Activated CD4-positive, alpha-beta memory T cell treated with anti-CD3 and anti-CD28 coated beads for 36 hours (primary cell): Measurements from ENCODE around the gene FEN1. TPM values are rescaled to one million over a fixed set of nuclear protein-coding genes. Genes with fewer than 3 reads are reported as not detected.

Experiments
- CTCF ChIA-PET: fragments of 350-600 bp; sonication (Branson Sonifier 250); formaldehyde crosslinking; loops from one replicate; lab custom pipeline; 2021; ENCODE audit warnings: antibody characterized with exemption, inconsistent platforms; lab: Charles Lee
- POLR2A ChIA-PET: fragments of 350-600 bp; sonication (Branson Sonifier 250); formaldehyde crosslinking; loops from one replicate; lab custom pipeline; 2021; ENCODE audit warnings: antibody characterized with exemption; lab: Charles Lee
- DNase-seq: peaks from one replicate; pipeline ENCODE4 v3.0.0-alpha.2; 2020
- H3K27ac Mint-ChIP-seq: one replicate; pipeline ENCODE4 v1.8.0; 2021; ENCODE audit warnings: mixed read lengths
- H3K27me3 Mint-ChIP-seq: one replicate; pipeline ENCODE4 v1.8.0; 2021; ENCODE audit warnings: mixed read lengths
- H3K36me3 Mint-ChIP-seq: one replicate; pipeline ENCODE4 v1.8.0; 2021; ENCODE audit warnings: mixed read lengths
- H3K4me1 Mint-ChIP-seq: one replicate; pipeline ENCODE4 v1.8.0; 2021; ENCODE audit warnings: low read depth, mixed read lengths
- H3K4me3 Mint-ChIP-seq: one replicate; pipeline ENCODE4 v1.8.0; 2021; ENCODE audit warnings: mild to moderate bottlenecking, mixed read lengths
- H3K9me3 Mint-ChIP-seq: one replicate; pipeline ENCODE4 v1.8.0; 2021; ENCODE audit warnings: mixed read lengths
- intact Hi-C: fragments of 100-400 bp; cut with micrococcal nuclease; formaldehyde crosslinking; loops from one replicate; pipeline ENCODE4 v1.15.1; 2023
- total RNA-seq, 2 experiments: library from RNA; stranded (reverse); gene quantifications; one replicate each; pipeline ENCODE4 v1.2.3, GENCODE V29; 2021

FEN1 gene
- total RNA-seq, 2 experiments from 2014 or later: 108 to 111 TPM

DNA sequence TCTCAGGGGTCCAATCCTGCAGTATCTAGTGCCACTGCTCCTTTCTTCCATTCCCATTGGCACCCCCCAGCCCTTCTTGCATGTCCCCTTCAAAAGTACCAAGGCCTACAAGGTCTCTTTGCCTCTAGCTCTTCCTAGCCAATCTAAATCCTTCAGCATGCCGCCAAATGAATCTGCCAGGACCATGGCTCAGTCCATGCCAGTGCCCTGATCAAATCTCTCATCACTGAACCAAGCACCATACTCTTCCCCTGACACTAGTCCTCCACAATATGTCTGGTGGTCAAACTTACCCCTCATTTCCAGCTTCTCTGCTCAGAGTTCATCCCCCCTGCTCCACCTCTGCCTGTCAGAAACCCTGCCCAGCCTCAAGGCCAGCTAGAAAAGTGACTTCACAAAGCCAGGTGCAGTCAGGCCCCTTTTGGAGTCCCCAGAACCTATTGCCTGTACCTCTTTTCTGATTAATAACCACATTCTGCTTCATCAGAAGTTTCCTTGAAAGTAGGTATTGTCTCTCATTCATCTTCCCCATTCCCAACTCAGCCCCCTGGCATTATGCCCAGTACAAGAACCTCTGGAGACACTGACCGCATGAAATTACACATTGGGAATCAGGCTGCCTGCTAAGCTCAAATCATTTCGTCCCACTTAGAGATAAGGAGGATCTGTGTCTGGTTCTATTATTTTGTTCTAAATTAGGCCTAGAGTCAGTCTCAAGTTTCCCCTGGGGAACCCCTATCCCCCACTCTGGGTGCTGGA is 11.4 kb downstream of the FEN1 start:
- Mint-ChIP-seq H3K4me1 (no peaks in the 10 kb centered on the region), H3K27me3 (no peaks in the 10 kb centered on the region), H3K36me3 (peaks cover 31% of the 10 kb centered on the region), H3K27ac (no peak overlapping the region), H3K4me3 (no peak overlapping the region), H3K9me3 (no peaks in the 10 kb centered on the region)
- DNase-seq: no peak
- intact Hi-C loops: no loop called here
- CTCF ChIA-PET: no interaction called here
- POLR2A ChIA-PET: interaction anchor here (0.9 to 1.5 kb wide), 2 partner anchors 12 to 35 kb away, joined by 3 to 6 read pairs; no protein-coding TSS in a partner anchor

DNA sequence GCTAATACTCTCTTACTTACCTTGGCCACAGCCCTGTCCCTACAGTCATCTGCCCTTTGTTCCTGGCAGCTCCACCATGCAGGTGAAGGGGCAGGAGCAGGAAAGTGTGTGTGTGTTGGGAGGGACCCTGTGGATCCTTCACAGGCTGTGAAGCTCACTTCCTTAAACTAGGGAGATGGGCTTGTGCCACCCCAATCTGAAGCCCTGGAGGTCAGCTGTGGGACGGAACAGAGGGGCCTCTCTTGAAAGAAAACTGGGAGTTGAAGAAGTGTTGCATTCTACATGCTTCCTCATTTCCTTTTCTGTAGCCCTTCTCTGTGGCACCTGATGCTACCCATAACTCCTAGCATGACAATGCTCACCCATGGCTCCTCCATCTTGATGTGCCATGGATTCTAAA is 12.4 kb downstream of the FEN1 start:
- no peak for DNase-seq
- Mint-ChIP-seq H3K27ac (no peak overlapping the region), H3K9me3 (no peaks in the 10 kb centered on the region), H3K4me1 (no peaks in the 10 kb centered on the region), H3K36me3 (peaks cover 31% of the 10 kb centered on the region), H3K4me3 (no peak overlapping the region), H3K27me3 (no peaks in the 10 kb centered on the region)
- POLR2A ChIA-PET: interaction anchor here (0.6 to 1.2 kb wide), 2 partner anchors 8 to 44 kb away, joined by 3 read pairs; no protein-coding TSS in a partner anchor
- intact Hi-C loops: no loop called here
- CTCF ChIA-PET: interaction anchor here (1.4 to 3.2 kb wide), 3 partner anchors 8 to 303 kb away, joined by 3 to 20 read pairs (median 5); no protein-coding TSS in a partner anchor

GRCh38 chr11:61806785-61807184 is 14.1 kb downstream of the FEN1 start:
- ChIA-PET POLR2A (no interaction called here), CTCF (interaction anchor here (0.9 to 3.2 kb wide), 4 partner anchors 10 to 301 kb away, joined by 4 to 20 read pairs (median 4); partner anchors contain the start of gene FADS1)
- Mint-ChIP-seq H3K36me3 (peaks cover 28% of the 10 kb centered on the region), H3K4me1 (no peaks in the 10 kb centered on the region), H3K4me3 (no peak overlapping the region), H3K27ac (no peak overlapping the region), H3K27me3 (no peaks in the 10 kb centered on the region), H3K9me3 (no peaks in the 10 kb centered on the region)
- no peak for DNase-seq
- intact Hi-C loops: no loop called here

GRCh38 chr11:61810671-61811175 is 18.0 kb downstream of the FEN1 start:
- ChIA-PET CTCF (interaction anchor here (9.1 kb wide), 1 partner anchor 13 kb away, joined by 82 read pairs; no protein-coding TSS in a partner anchor), POLR2A (no interaction called here)
- Mint-ChIP-seq H3K36me3 (peaks cover 35% of the 10 kb centered on the region), H3K4me3 (no peak overlapping the region), H3K9me3 (no peaks in the 10 kb centered on the region), H3K27ac (no peak overlapping the region), H3K4me1 (peaks cover 3% of the 10 kb centered on the region), H3K27me3 (peaks cover 9% of the 10 kb centered on the region)
- intact Hi-C loops: no loop called here
- DNase-seq: no peak

- no peak overlapping the region for H3K4me3 Mint-ChIP-seq
- peaks cover 9% of the 10 kb centered on the region for H3K27me3 Mint-ChIP-seq
- peaks cover 5% of the 10 kb centered on the region for H3K4me1 Mint-ChIP-seq
- H3K27ac Mint-ChIP-seq: no peak overlapping the region
- CTCF ChIA-PET: interaction anchor here (9.1 kb wide), 1 partner anchor 14 kb away, joined by 82 read pairs; no protein-coding TSS in a partner anchor
- POLR2A ChIA-PET: interaction anchor here (4.2 kb wide), 1 partner anchor 20 kb away, joined by 26 read pairs; the partner anchor contains the start of genes FEN1 and TMEM258
- DNase-seq: no peak
- H3K9me3 Mint-ChIP-seq: no peaks in the 10 kb centered on the region
- intact Hi-C loops: no loop called here
- peaks cover 38% of the 10 kb centered on the region for H3K36me3 Mint-ChIP-seq
Observed at GRCh38 chr11:61811831-61812230, 19.1 kb downstream of the FEN1 start.

- CTCF ChIA-PET: interaction anchor here (9.1 kb wide), 1 partner anchor 15 kb away, joined by 82 read pairs; no protein-coding TSS in a partner anchor
Observed at GRCh38 chr11:61812736-61813411, 20.2 kb downstream of the FEN1 start.

GRCh38 chr11:61814247-61814957 is 21.7 kb downstream of the FEN1 start:
- CTCF ChIA-PET: interaction anchor here (0.6 to 9.1 kb wide), 8 partner anchors 14 to 294 kb away, joined by 3 to 82 read pairs (median 7); partner anchors contain the start of genes FADS2 and FEN1
- Mint-ChIP-seq H3K27me3 (peaks cover 12% of the 10 kb centered on the region), H3K36me3 (peaks cover 31% of the 10 kb centered on the region), H3K4me1 (peaks cover 10% of the 10 kb centered on the region), H3K9me3 (no peaks in the 10 kb centered on the region), H3K27ac (peak overlapping the region; percentile 62), H3K4me3 (peak overlapping the region; percentile 83)
- intact Hi-C loops: loop anchor here (2.0 kb wide), 1 partner anchor 22 kb away; the partner anchor contains the start of genes FEN1 and TMEM258
- DNase-seq: peak; percentile 41
- POLR2A ChIA-PET: interaction anchor here (0.8 to 4.2 kb wide), 6 partner anchors 13 to 27 kb away, joined by 3 to 26 read pairs (median 4); partner anchors contain the start of genes FADS2, FEN1 and TMEM258

More at GRCh38 chr11:61812736-61813411, 20.2 kb downstream of the FEN1 start:
- Mint-ChIP-seq H3K27me3 (peaks cover 10% of the 10 kb centered on the region), H3K27ac (no peak overlapping the region), H3K36me3 (peaks cover 35% of the 10 kb centered on the region), H3K9me3 (no peaks in the 10 kb centered on the region), H3K4me3 (no peak overlapping the region), H3K4me1 (peaks cover 10% of the 10 kb centered on the region)
- POLR2A ChIA-PET: interaction anchor here (0.6 to 4.2 kb wide), 2 partner anchors 21 to 58 kb away, joined by 3 to 26 read pairs; partner anchors contain the start of genes FEN1 and TMEM258
- no peak for DNase-seq
- intact Hi-C loops: no loop called here

- POLR2A ChIA-PET: interaction anchor here (0.8 to 4.2 kb wide), 10 partner anchors 11 to 152 kb away, joined by 3 to 26 read pairs (median 4); partner anchors contain the start of genes FADS2, FEN1, FTH1 and TMEM258
- peaks cover 25% of the 10 kb centered on the region for H3K36me3 Mint-ChIP-seq
- H3K4me3 Mint-ChIP-seq: peak overlapping the region; percentile 83
- peaks cover 10% of the 10 kb centered on the region for H3K4me1 Mint-ChIP-seq
- CTCF ChIA-PET: interaction anchor here (0.6 to 9.1 kb wide), 10 partner anchors 13 to 293 kb away, joined by 3 to 82 read pairs (median 4); partner anchors contain the start of genes FADS2 and FEN1
- H3K27ac Mint-ChIP-seq: peak overlapping the region; percentile 62
- intact Hi-C loops: loop anchor here (2.0 to 5.0 kb wide), 2 partner anchors 22 to 152 kb away; partner anchors contain the start of genes FEN1, FTH1 and TMEM258
- H3K9me3 Mint-ChIP-seq: no peaks in the 10 kb centered on the region
- DNase-seq: peak; percentile 77
- peaks cover 12% of the 10 kb centered on the region for H3K27me3 Mint-ChIP-seq
Observed at GRCh38 chr11:61814958-61815789, 22.5 kb downstream of the FEN1 start.

DNA sequence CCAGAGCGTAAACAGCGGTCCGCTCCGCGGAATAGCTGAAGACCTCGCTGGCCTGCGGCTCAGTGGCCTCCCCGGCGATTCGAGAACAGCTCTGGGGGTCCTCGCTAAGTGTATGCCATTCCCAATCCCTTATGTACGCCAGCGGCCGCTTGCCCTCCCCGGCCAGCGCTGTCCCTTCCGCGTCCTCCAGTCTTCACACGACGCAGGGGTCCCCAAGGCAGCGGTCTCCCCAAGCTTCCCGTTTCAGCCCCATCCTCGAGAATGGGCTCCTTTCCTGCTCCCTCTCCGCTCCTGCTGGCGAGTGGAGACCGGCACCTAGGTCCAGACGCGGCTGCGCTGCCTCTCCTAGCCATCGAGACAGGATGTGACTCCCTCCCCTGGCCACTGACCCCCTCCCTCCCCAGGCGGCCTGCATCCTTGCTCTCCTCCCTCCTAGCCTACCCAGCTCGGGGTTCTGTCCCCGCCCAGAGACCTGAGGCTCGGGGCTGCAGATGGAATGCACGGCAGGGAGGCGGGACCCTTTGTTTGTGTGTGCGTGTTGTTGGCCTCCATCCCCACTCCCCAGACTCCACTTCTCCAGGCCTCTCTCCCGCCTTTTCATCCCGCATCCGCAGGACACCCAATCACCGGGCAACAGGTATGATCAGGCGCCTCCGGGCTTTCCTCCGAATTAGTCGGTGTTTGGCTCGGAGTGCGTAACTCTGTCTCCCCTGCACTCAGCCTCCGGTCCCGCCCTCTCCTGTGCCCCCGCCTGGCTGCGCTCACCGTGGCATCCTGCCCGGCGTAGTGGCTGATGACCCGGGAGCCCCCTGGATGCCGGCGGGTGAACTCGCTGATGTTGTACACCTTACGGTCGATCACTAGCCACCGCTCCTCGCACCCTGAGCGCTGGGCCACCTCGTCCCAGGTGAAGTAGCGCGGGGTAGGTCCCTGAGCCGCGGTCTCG is 23.4 kb downstream of the FEN1 start:
- Mint-ChIP-seq H3K27me3 (peaks cover 12% of the 10 kb centered on the region), H3K27ac (peak overlapping the region; percentile 65), H3K36me3 (peaks cover 25% of the 10 kb centered on the region), H3K4me3 (peak overlapping the region; percentile 83), H3K4me1 (peaks cover 10% of the 10 kb centered on the region), H3K9me3 (no peaks in the 10 kb centered on the region)
- ChIA-PET POLR2A (interaction anchor here (0.8 to 4.2 kb wide), 8 partner anchors 11 to 152 kb away, joined by 3 to 26 read pairs (median 4); partner anchors contain the start of genes FEN1, FTH1 and TMEM258), CTCF (interaction anchor here (0.9 to 9.1 kb wide), 10 partner anchors 9 to 292 kb away, joined by 3 to 82 read pairs (median 6); partner anchors contain the start of genes FADS2, FEN1 and TMEM258)
- DNase-seq: peak; percentile 78
- intact Hi-C loops: loop anchor here (1.0 to 5.0 kb wide), 3 partner anchors 12 to 151 kb away; partner anchors contain the start of genes FADS2, FEN1, FTH1 and TMEM258
